Measurements from ENCODE around the gene CFAP90. TPM values are rescaled to one million over a fixed set of nuclear protein-coding genes. Genes with fewer than 3 reads are reported as not detected.

CFAP90 gene
- total RNA-seq, 4 donors from 2014 or later, result not detected

- H3K9me3 ChIP-seq, result no peaks in the 10 kb centered on the region
- H3K27ac ChIP-seq, result no peak overlapping the region
- no peaks in the 10 kb centered on the region for H3K27me3 ChIP-seq
- WGBS, 2 donors, result 93 to 95% methylated on average over 9 of the region's 9 CpGs
- H3K4me3 ChIP-seq, result no peak overlapping the region
- no peak for TF ChIP-seq EP300 (IDR thresholded peaks at IDR 0.05)
- TF ChIP-seq POLR2A (IDR thresholded peaks at IDR 0.05), result no peak
- no peak for TF ChIP-seq CTCF (IDR thresholded peaks at IDR 0.05)
- H3K36me3 ChIP-seq, result peaks cover 0 to 69% (median 0%) of the 10 kb centered on the region in 3 donors
- peaks cover 0 to 6% (median 0%) of the 10 kb centered on the region in 4 donors for H3K4me1 ChIP-seq
- no peak for DNase-seq (ENCODE audit: low spot score in 2 of 2)
Observed at GRCh38 chr5:7888901-7889300, 38.0 kb upstream of the CFAP90 start.

GRCh38 chr5:7886849-7887475 lies 36.0 kb upstream of the CFAP90 start:
- Histone ChIP-seq H3K36me3 (peaks cover 0 to 69% (median 0%) of the 10 kb centered on the region in 3 donors), H3K27me3 (no peaks in the 10 kb centered on the region), H3K9me3 (no peaks in the 10 kb centered on the region), H3K27ac (no peak overlapping the region), H3K4me1 (peaks cover 0 to 6% (median 0%) of the 10 kb centered on the region in 4 donors), H3K4me3 (no peak overlapping the region)
- peak; percentile 38 to 53 (median 47) for TF ChIP-seq CTCF (IDR thresholded peaks at IDR 0.05)
- no peak for TF ChIP-seq POLR2A (IDR thresholded peaks at IDR 0.05)
- no peak for TF ChIP-seq EP300 (IDR thresholded peaks at IDR 0.05)
- no peak for DNase-seq (ENCODE audit: low spot score in 2 of 2)
- 41 to 46% methylated on average over 7 of the region's 7 CpGs for WGBS, 2 donors

- no peak for DNase-seq (ENCODE audit: low spot score in 2 of 2)
- TF ChIP-seq CTCF (IDR thresholded peaks at IDR 0.05), result no peak
- no peak for TF ChIP-seq POLR2A (IDR thresholded peaks at IDR 0.05)
- TF ChIP-seq EP300 (IDR thresholded peaks at IDR 0.05), result no peak
- WGBS, 2 donors, result 74 to 76% methylated on average over 5 of the region's 5 CpGs
- H3K27ac ChIP-seq, result no peak overlapping the region
- H3K9me3 ChIP-seq, result no peaks in the 10 kb centered on the region
- no peaks in the 10 kb centered on the region for H3K27me3 ChIP-seq
- no peak overlapping the region for H3K4me3 ChIP-seq
- H3K4me1 ChIP-seq, result peaks cover 0 to 6% (median 0%) of the 10 kb centered on the region in 4 donors
- peaks cover 0 to 78% (median 4%) of the 10 kb centered on the region in 3 donors for H3K36me3 ChIP-seq
Observed at GRCh38 chr5:7884491-7885267, 33.7 kb upstream of the CFAP90 start.

GRCh38 chr5:7882926-7883325 lies 32.0 kb upstream of the CFAP90 start:
- peaks cover 0 to 16% (median 1%) of the 10 kb centered on the region in 4 donors for H3K4me1 ChIP-seq
- 85 to 91% methylated on average over 4 of the region's 4 CpGs for WGBS, 2 donors
- H3K9me3 ChIP-seq, result no peaks in the 10 kb centered on the region
- H3K36me3 ChIP-seq, result peaks cover 0 to 86% (median 4%) of the 10 kb centered on the region in 3 donors
- DNase-seq (ENCODE audit: low spot score in 2 of 2), result no peak
- no peaks in the 10 kb centered on the region for H3K27me3 ChIP-seq
- TF ChIP-seq POLR2A (IDR thresholded peaks at IDR 0.05) (no peak), EP300 (IDR thresholded peaks at IDR 0.05) (no peak), CTCF (IDR thresholded peaks at IDR 0.05) (no peak)
- no peak overlapping the region for H3K4me3 ChIP-seq
- no peak overlapping the region for H3K27ac ChIP-seq

GRCh38 chr5:7881816-7882215 lies 30.9 kb upstream of the CFAP90 start:
- Histone ChIP-seq H3K27me3 (no peaks in the 10 kb centered on the region), H3K36me3 (peaks cover 0 to 93% (median 4%) of the 10 kb centered on the region in 3 donors), H3K9me3 (no peaks in the 10 kb centered on the region), H3K4me1 (peaks cover 0 to 18% (median 1%) of the 10 kb centered on the region in 4 donors), H3K27ac (no peak overlapping the region), H3K4me3 (no peak overlapping the region)
- WGBS, 2 donors, result 77 to 92% methylated on average over 2 of the region's 2 CpGs
- TF ChIP-seq EP300 (IDR thresholded peaks at IDR 0.05), result no peak
- TF ChIP-seq CTCF (IDR thresholded peaks at IDR 0.05), result no peak
- TF ChIP-seq POLR2A (IDR thresholded peaks at IDR 0.05), result no peak
- DNase-seq (ENCODE audit: low spot score in 2 of 2), result no peak

Measured in tibial nerve (tissue), 4 donors.